Measurements from ENCODE around the gene TTC33.
"Not testable (repeated sequence)": the region's sequence is repeated elsewhere in the genome, so short reads cannot be mapped to it uniquely, and the experiment has no call there.

Gene TTC33

DNA sequence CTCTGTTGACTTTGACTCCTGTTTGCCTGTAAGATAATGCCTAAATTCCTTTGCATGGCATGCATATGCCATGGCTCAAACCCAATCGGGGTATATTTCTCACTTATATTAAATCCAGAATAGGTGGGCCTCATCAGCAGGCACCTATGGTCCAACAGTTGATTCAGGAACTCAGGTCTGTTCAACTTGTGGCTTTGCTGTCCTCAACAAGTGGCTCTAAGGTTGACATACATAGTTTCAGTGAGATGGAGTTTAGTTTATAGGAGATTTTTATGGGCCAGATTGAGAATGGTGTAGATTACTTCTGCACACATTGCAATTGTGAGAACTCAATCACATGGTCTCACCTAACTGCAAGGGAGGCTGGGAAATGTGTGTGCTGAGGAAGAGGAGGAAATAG lies 107.6 kb downstream of the TTC33 start:
- Histone ChIP-seq H3K27me3 (replicated peaks; ENCODE audit: control insufficient read depth, insufficient read depth, low read length, poor library complexity, severe bottlenecking) (no peaks in the 10 kb centered on the region), H3K36me3 (ENCODE audit: control insufficient read depth, insufficient read depth, low read length) (no peaks in the 10 kb centered on the region), H3K9me3 (ENCODE audit: control insufficient read depth, low read length) (no peaks in the 10 kb centered on the region), H3K27ac (ENCODE audit: insufficient read depth, low read length, poor library complexity, severe bottlenecking) (no peak overlapping the region), H3K4me3 (ENCODE audit: insufficient read depth, low read depth, low read length, poor library complexity, severe bottlenecking) (no peak overlapping the region), H3K4me1 (ENCODE audit: control insufficient read depth, insufficient read depth, low read length, poor library complexity, severe bottlenecking) (peaks cover 21% of the 10 kb centered on the region)
- DNase-seq = no peak

DNA sequence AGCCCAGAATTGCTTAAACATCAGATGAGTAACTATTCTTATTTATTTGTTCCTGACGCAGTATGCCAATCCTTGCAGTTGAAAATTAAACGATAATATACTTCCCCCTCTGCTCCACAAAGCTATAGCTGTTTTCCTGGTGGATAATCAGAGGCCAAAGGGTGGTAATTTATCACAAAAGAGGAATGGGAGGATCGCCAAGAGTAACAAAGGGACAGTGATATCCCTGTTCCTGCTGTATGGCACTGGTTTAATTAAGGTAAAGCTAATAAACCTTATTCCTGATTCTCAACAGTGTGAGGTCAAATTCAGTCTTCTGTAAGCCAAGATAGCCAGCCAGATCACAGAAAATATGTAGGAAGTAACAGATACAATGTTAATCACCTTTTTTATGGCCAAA lies 109.5 kb downstream of the TTC33 start:
- H3K4me1 ChIP-seq (ENCODE audit: control insufficient read depth, insufficient read depth, low read length, poor library complexity, severe bottlenecking) = peaks cover 10% of the 10 kb centered on the region
- DNase-seq = no peak
- no peak overlapping the region for H3K4me3 ChIP-seq (ENCODE audit: insufficient read depth, low read depth, low read length, poor library complexity, severe bottlenecking)
- H3K27ac ChIP-seq (ENCODE audit: insufficient read depth, low read length, poor library complexity, severe bottlenecking) = no peak overlapping the region
- H3K36me3 ChIP-seq (ENCODE audit: control insufficient read depth, insufficient read depth, low read length) = no peaks in the 10 kb centered on the region
- no peaks in the 10 kb centered on the region for H3K9me3 ChIP-seq (ENCODE audit: control insufficient read depth, low read length)
- H3K27me3 ChIP-seq (replicated peaks; ENCODE audit: control insufficient read depth, insufficient read depth, low read length, poor library complexity, severe bottlenecking) = no peaks in the 10 kb centered on the region

GRCh38 chr5:40639531-40639930 lies 116.2 kb downstream of the TTC33 start:
- H3K9me3 ChIP-seq (ENCODE audit: control insufficient read depth, low read length); H3K4me1 ChIP-seq (ENCODE audit: control insufficient read depth, insufficient read depth, low read length, poor library complexity, severe bottlenecking); H3K27me3 ChIP-seq (replicated peaks; ENCODE audit: control insufficient read depth, insufficient read depth, low read length, poor library complexity, severe bottlenecking); H3K27ac ChIP-seq (ENCODE audit: insufficient read depth, low read length, poor library complexity, severe bottlenecking); H3K36me3 ChIP-seq (ENCODE audit: control insufficient read depth, insufficient read depth, low read length); H3K4me3 ChIP-seq (ENCODE audit: insufficient read depth, low read depth, low read length, poor library complexity, severe bottlenecking); DNase-seq: not testable (repeated sequence)

GRCh38 chr5:40634593-40634992 lies 121.2 kb downstream of the TTC33 start:
- Histone ChIP-seq H3K9me3 (ENCODE audit: control insufficient read depth, low read length) (no peaks in the 10 kb centered on the region), H3K36me3 (ENCODE audit: control insufficient read depth, insufficient read depth, low read length) (no peaks in the 10 kb centered on the region), H3K27ac (ENCODE audit: insufficient read depth, low read length, poor library complexity, severe bottlenecking) (no peak overlapping the region), H3K4me1 (ENCODE audit: control insufficient read depth, insufficient read depth, low read length, poor library complexity, severe bottlenecking) (no peaks in the 10 kb centered on the region), H3K4me3 (ENCODE audit: insufficient read depth, low read depth, low read length, poor library complexity, severe bottlenecking) (no peak overlapping the region), H3K27me3 (replicated peaks; ENCODE audit: control insufficient read depth, insufficient read depth, low read length, poor library complexity, severe bottlenecking) (no peaks in the 10 kb centered on the region)
- no peak for DNase-seq

DNA sequence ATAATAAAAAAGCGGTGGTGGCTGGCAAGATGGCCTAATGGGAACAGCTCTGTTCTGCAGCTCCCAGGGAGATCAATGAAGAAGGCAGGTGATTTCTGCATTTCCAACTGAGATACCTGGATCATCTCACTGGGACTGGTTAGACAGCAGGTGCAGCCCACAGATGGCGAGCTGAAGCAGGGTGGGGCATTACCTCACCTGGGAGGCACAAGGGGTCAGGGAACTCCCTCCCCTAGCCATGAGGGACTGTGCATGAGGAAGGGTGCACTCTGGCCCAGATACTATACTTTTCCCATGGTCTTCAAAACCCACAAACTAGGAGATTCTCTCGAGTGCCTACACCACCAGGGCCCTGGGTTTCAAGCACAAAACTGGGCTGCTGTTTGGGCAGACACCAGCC lies 121.6 kb downstream of the TTC33 start:
- H3K27ac ChIP-seq (ENCODE audit: insufficient read depth, low read length, poor library complexity, severe bottlenecking) = no peak overlapping the region
- no peaks in the 10 kb centered on the region for H3K36me3 ChIP-seq (ENCODE audit: control insufficient read depth, insufficient read depth, low read length)
- no peak for DNase-seq
- no peak overlapping the region for H3K4me3 ChIP-seq (ENCODE audit: insufficient read depth, low read depth, low read length, poor library complexity, severe bottlenecking)
- no peaks in the 10 kb centered on the region for H3K9me3 ChIP-seq (ENCODE audit: control insufficient read depth, low read length)
- no peaks in the 10 kb centered on the region for H3K4me1 ChIP-seq (ENCODE audit: control insufficient read depth, insufficient read depth, low read length, poor library complexity, severe bottlenecking)
- H3K27me3 ChIP-seq (replicated peaks; ENCODE audit: control insufficient read depth, insufficient read depth, low read length, poor library complexity, severe bottlenecking) = no peaks in the 10 kb centered on the region

- Histone ChIP-seq H3K36me3 (ENCODE audit: control insufficient read depth, insufficient read depth, low read length) (no peaks in the 10 kb centered on the region), H3K27me3 (replicated peaks; ENCODE audit: control insufficient read depth, insufficient read depth, low read length, poor library complexity, severe bottlenecking) (no peaks in the 10 kb centered on the region), H3K9me3 (ENCODE audit: control insufficient read depth, low read length) (no peaks in the 10 kb centered on the region), H3K4me1 (ENCODE audit: control insufficient read depth, insufficient read depth, low read length, poor library complexity, severe bottlenecking) (no peaks in the 10 kb centered on the region), H3K27ac (ENCODE audit: insufficient read depth, low read length, poor library complexity, severe bottlenecking) (no peak overlapping the region), H3K4me3 (ENCODE audit: insufficient read depth, low read depth, low read length, poor library complexity, severe bottlenecking) (no peak overlapping the region)
- no peak for DNase-seq
These were observed 124.5 kb downstream of the TTC33 start for GRCh38 chr5:40631236-40631635.

DNA sequence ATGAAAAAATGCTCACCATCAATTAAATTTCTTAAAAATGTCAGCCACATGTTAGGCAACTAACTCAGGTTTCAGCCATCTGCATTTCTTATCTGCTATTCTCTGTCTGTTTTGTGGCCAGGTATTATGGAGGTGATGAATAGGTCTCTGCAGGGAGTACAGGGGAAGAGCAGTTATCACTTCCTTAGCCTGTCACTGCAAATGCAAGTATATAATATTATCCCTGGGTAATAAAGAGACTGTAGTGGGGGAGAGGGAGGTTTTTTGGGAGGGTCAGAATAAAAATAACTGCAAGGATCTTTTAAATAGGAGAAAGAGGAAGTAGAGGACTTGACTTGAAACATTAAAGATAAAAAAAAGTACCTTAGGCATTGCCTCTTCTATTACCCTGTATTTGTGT lies 125.6 kb downstream of the TTC33 start:
- no peak for DNase-seq
- no peak overlapping the region for H3K4me3 ChIP-seq (ENCODE audit: insufficient read depth, low read depth, low read length, poor library complexity, severe bottlenecking)
- H3K4me1 ChIP-seq (ENCODE audit: control insufficient read depth, insufficient read depth, low read length, poor library complexity, severe bottlenecking) = no peaks in the 10 kb centered on the region
- H3K9me3 ChIP-seq (ENCODE audit: control insufficient read depth, low read length) = no peaks in the 10 kb centered on the region
- H3K27me3 ChIP-seq (replicated peaks; ENCODE audit: control insufficient read depth, insufficient read depth, low read length, poor library complexity, severe bottlenecking) = no peaks in the 10 kb centered on the region
- H3K27ac ChIP-seq (ENCODE audit: insufficient read depth, low read length, poor library complexity, severe bottlenecking) = no peak overlapping the region
- H3K36me3 ChIP-seq (ENCODE audit: control insufficient read depth, insufficient read depth, low read length) = no peaks in the 10 kb centered on the region

DNA sequence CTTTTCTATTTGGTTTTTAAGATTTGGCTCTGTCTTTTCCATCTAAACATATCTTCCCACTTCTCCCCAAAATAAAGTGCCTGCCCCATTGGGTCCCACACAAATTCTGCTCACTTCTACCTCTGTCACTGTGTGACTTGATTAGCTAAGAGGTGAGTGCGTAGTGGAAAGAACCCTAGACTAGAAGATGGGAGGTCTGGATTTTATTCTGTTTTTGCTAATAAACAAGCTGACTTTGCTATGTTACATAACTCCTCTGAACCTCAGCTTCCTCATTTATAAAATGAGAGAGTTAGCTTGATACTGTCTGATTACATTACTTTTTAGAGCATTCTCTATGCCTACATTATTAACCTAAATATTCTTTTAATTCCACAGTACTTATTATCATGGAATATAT lies 127.4 kb downstream of the TTC33 start:
- Histone ChIP-seq H3K36me3 (ENCODE audit: control insufficient read depth, insufficient read depth, low read length) (no peaks in the 10 kb centered on the region), H3K4me1 (ENCODE audit: control insufficient read depth, insufficient read depth, low read length, poor library complexity, severe bottlenecking) (peaks cover 3% of the 10 kb centered on the region), H3K27ac (ENCODE audit: insufficient read depth, low read length, poor library complexity, severe bottlenecking) (no peak overlapping the region), H3K27me3 (replicated peaks; ENCODE audit: control insufficient read depth, insufficient read depth, low read length, poor library complexity, severe bottlenecking) (no peaks in the 10 kb centered on the region), H3K9me3 (ENCODE audit: control insufficient read depth, low read length) (no peaks in the 10 kb centered on the region), H3K4me3 (ENCODE audit: insufficient read depth, low read depth, low read length, poor library complexity, severe bottlenecking) (no peak overlapping the region)
- no peak for DNase-seq

DNA sequence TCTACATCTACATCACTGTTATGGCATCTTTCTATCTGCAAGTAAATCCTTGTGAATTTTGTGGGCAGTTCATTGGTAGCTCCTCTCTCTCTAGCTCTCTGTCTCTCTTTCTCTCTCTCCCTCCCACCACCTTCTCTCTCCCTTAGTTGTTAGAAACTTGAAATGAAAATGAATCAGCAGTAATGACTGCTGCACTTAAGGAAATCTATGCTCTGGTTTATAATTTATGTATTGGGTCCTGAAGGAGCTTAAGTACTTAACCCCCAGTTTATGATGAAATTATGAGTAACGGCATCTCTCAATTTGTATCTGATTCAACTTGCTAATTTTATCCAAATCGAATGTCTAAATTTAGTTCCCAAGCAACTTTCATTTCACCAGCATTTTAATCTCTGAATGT lies 128.1 kb downstream of the TTC33 start:
- H3K36me3 ChIP-seq (ENCODE audit: control insufficient read depth, insufficient read depth, low read length) = no peaks in the 10 kb centered on the region
- H3K4me3 ChIP-seq (ENCODE audit: insufficient read depth, low read depth, low read length, poor library complexity, severe bottlenecking) = no peak overlapping the region
- no peak for DNase-seq

DNA sequence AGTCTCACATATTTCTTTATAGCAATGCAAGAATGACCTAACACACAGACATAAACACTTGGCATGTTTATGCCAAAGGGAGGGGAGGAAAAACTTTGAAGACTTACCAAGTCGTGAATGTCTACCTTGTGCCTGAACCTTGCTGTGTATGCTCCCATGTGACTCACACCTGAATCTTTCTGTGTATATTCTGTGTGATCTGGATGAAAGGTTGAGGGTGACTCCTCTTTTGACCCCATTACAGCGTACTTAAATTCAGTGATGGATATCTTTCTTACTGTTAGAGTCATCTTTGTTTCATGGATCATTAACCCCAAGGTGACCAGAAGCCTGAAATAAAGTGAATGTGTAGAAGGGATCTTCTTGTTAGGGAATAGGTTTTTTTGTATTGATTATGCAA lies 129.0 kb downstream of the TTC33 start:
- DNase-seq = no peak
- no peak overlapping the region for H3K27ac ChIP-seq (ENCODE audit: insufficient read depth, low read length, poor library complexity, severe bottlenecking)
- H3K9me3 ChIP-seq (ENCODE audit: control insufficient read depth, low read length) = no peaks in the 10 kb centered on the region
- H3K4me3 ChIP-seq (ENCODE audit: insufficient read depth, low read depth, low read length, poor library complexity, severe bottlenecking) = no peak overlapping the region
- no peaks in the 10 kb centered on the region for H3K27me3 ChIP-seq (replicated peaks; ENCODE audit: control insufficient read depth, insufficient read depth, low read length, poor library complexity, severe bottlenecking)
- H3K4me1 ChIP-seq (ENCODE audit: control insufficient read depth, insufficient read depth, low read length, poor library complexity, severe bottlenecking) = peaks cover 19% of the 10 kb centered on the region
- no peaks in the 10 kb centered on the region for H3K36me3 ChIP-seq (ENCODE audit: control insufficient read depth, insufficient read depth, low read length)

More for the DNA sequence above, 128.1 kb downstream of the TTC33 start:
- Histone ChIP-seq H3K9me3 (ENCODE audit: control insufficient read depth, low read length) (no peaks in the 10 kb centered on the region), H3K4me1 (ENCODE audit: control insufficient read depth, insufficient read depth, low read length, poor library complexity, severe bottlenecking) (peaks cover 10% of the 10 kb centered on the region), H3K27me3 (replicated peaks; ENCODE audit: control insufficient read depth, insufficient read depth, low read length, poor library complexity, severe bottlenecking) (no peaks in the 10 kb centered on the region), H3K27ac (ENCODE audit: insufficient read depth, low read length, poor library complexity, severe bottlenecking) (no peak overlapping the region)
